Fibroblast of skin of back (primary cell): ENCODE measurements around the gene GRM7.

Experiments used
- DNase-seq: peaks from one replicate; pipeline ENCODE4 v3.0.0-alpha.2; 2013

Gene GRM7

DNA sequence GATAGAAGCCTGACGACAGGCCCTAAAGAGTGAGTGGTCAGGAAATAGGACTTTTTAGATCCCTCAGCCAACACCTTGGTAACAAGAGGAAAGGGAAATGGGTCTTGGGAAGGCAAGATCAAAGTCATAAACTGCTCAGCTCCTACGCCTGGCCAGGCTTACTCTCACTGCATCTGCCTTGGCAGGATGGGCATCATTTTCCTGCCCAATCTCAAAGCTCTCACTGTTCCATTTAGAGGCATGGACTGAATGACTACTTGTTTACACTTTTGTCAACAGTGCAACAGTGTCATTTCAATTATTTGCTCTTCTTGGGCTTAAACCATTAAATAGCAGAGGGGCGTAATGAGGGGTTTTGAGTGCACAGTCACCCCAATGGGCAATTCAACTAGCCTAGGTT, 808.7 kb downstream of the GRM7 start:
- DNase-seq: no peak

DNA sequence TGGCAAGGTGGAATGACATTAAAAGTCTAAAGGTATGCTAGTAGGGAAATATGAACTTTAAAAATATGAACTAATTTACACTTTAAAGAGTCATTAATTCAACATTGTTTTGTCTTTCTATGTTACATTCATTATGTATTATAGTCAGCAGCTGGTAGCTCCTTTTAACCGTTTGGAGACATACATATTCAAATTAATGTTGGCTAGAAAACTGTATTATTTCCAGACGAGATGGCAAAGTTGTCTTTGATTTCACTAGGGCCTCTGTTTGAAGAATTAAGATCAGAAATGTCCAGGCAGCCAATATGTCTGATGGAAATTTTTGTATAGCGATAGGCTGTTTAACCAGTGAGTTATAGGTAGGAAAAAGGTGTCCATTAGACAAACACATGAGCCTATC, 817.6 kb downstream of the GRM7 start:
- DNase-seq: no peak

DNA sequence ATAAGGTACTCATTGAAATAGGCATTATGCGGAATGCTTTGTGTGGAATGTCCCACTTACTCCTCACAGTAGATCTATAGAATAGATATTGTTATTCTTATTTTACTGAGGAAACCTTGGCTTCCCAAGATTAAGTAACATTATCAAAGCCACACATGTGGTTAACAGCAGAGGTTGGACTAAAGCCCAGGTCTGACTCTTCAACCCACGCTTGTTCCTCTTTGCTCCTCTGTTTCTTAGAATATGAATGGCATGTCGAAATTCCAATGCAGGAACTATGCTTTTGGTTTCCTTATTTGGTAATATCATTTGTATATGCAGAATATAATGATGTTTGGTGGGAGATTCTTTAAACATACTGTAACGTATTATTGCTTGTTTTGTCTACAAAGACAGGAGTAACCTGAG, 821.9 kb downstream of the GRM7 start:
- DNase-seq: peak; percentile 94

DNA sequence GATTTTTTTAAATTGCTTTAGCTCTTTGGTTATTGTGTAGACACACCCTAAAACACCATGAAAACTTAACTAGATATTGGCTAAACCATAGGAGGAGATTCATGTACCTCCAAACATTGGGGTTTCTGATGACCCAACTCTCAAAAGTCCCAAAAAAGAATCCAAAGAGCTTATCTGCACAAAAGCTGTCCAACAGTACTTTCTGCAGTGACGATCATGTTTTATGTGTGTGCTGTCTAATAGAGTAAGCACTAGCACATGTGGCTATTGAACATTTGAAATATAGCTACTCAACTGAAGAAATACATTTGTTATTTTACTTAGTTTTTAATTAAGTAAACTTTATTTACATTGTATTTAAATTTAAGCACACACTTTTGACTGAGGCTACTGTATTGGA, 822.5 kb downstream of the GRM7 start:
- DNase-seq: no peak

DNA sequence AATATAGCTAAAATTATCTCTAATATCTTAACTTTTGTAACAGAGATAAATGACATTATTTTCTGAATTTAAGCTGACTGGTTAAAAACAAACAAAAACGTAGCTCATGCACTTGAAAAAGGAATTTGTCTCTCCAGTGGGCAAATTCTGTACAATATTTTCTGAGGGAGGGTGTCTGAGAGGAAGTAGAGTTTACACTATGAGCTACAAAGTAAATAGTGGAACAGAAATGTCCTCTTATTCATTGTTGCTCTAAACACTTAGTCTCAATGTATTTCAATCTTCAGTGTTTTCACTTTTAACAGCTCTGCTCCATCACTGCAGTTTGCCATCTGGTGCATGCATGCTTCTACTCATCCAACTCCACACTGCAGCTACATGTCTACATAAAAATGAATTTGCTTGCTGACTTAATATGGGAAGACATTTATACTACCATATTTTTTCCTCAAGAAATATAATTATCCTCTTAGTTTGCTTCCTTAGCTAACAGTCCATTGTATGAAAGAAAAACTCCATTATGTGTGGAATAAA, 823.3 kb downstream of the GRM7 start:
- DNase-seq: peak; percentile 10

DNA sequence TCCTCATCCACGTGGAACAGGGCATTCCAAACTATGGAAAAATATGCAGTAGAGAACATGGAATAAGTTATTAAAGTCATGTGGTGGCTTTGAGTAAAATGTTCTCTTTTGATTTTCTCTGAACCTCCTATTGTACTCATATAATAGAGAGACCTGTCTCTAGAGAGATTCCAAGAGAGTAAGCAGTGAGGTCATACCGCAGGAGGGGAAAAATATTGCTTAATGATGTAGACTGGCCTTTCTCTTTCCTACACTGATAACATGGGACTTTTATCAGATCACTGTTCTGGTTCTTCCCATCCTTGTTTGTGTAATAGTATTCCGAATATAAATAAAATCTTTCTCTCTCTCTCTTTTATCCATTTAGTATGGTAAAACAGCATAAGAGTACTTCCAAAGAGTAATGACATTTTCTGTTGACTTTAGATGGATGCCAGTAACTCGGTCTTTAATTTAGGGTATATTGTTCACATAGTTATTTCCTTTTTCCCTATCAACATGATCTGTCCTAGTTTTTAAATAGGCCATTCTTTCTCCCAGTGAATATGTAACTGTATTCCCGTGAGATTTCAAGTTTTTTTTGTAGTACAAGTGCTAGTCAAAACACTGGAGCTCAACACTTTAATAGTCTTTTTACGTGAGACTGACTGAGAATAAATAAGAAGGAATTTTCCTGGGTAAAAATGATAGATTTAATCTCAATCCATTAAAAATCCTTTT, 826.7 kb downstream of the GRM7 start:
- no peak for DNase-seq

DNA sequence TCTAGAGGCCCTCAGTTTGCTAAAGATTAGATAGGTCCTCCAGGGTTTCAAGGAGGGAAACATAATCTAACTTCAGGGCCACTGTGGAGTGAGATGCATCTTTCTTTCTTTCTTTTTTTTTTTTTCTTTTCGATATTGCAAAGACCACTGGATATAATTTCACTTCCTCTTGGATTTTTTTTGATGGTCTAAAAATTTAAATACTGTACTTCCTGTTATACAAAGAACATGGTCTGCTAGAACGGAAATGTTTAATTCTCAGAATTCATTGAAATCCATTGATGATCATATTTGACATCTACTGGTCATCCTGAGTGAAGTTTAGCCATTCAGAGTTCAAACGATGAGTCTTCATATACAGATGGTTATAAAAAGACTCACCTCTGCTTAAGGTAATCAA, 832.0 kb downstream of the GRM7 start:
- no peak for DNase-seq

DNA sequence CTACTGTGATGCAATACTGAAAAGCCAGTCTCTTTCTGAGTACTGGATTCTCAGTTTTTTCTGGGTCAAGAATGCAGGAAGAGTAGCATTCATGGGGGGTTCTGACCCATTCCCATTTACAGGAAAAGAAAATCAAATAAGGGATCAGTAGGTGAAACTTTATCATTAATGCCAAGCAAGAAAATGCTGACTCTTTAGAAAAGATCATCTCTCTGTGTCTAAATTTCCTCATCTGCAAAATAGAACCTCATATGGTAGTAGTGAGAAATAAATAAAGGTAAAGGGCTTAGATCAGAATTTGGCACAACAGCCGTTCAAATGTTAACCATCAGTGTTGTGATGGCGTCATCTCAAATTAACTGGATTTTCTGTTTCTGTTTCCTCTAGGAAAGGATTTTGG, 833.1 kb downstream of the GRM7 start:
- DNase-seq: no peak

DNA sequence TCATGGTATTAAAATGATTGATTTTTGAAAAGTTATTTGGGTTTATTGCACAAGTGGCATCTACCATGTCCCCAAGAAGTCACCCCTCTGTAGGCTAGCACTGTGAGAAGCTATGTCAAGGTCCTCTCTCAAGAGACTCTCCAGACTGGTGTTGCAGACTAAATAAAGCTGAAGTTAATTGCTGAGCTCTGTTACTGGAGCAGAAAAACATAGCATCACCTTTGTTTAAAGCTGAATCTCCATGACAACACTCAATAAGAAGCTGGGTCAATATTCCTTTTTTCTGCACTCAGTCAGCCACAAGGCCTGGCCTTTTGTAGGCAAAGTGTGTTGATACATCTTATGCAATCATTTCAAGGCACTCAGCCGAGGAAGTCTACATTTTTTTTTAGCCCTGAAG, 834.1 kb downstream of the GRM7 start:
- DNase-seq: no peak

DNA sequence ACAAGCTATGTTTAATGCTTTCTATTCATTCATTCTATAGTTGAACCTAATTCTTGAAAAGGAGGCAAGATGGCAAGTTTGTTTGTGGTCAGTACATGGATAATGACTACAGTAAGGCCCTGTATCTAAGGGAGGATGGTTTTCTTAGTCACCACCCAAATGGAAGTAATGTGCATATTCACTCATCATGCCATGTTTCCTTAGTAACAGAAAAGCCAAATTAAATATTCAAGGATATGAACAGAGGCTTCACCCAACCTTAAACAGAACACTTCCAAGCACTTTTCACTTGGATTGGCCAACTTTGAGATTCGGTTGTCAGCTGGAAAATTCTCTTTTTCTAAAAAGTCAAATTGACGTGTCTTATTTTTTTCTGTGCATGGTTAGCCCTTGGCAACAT, 835.4 kb downstream of the GRM7 start:
- DNase-seq: no peak

DNA sequence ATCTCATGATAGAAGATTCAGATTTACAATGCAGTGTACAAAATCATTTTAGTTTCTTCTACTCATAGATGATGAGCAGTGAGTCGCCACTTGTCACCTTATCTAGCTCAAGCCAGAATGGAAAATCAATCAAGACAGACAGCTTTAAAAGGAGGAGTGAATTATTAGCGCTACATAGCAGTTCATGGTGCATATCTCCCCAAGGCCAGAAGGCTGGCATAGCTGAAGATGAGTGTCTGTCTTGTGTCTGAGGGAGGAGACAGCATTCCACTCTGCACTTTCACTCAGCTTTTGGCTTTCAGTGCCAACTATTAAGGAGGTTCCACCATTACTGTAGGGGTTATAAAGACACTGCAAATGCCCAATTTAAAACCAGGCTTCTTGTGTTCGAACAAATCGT, 836.6 kb downstream of the GRM7 start:
- no peak for DNase-seq

DNA sequence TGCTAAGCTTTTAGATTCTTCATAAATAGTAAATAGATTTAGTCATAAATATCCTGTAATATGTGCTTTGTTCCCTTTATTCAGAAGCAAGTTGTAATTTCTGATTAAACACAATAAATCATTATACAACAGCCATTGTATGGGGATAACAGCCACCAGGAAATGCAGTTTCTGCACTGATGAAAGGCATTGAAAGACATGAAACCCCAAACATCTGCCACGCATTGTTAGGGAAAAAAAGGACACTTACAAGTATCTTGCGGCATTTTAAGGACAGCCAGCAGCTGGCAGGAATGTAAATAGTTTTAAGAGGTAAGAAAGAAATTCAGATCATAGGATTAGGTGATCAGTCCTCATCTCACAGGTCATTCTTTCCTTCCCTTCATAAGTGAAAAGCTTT, 839.6 kb downstream of the GRM7 start:
- no peak for DNase-seq

DNA sequence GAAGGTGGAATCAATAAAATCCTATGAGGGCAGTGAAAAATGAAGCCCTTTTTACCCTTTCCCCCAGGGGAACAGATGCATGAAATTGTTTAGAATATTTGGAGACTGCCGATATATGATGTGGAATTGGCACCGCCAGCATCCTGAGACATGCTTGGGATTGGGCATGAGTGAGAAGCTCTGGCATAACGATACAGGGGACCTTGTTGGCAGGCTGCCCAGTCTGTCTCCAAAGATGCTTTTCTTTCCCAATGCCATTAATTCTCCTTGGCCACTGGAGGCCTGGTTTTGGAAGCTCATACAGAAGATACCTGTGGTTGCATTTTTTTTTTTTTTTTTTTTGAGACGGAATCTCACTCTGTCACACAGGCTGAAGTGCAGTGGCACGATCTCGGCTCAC, 840.1 kb downstream of the GRM7 start:
- DNase-seq: no peak

DNA sequence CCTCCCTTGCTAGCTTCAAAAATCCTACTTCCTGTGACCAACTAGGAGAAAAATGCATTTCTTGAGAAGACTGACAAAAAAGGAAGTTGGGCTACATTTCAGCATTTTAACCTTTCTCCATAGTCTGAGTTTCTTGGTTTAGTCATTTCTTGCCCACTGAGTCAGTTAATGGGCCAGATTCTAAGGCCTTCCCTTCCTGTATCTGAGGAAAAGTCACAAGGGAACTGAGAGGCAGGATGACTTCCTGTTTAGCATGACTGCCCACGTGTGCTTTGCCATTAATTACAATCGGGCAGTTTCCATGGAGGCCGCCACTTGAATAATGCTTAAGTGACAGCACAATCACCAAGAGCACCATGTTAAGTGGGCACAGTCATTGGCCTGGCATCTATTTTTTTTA, 846.3 kb downstream of the GRM7 start:
- peak; percentile 47 for DNase-seq

DNA sequence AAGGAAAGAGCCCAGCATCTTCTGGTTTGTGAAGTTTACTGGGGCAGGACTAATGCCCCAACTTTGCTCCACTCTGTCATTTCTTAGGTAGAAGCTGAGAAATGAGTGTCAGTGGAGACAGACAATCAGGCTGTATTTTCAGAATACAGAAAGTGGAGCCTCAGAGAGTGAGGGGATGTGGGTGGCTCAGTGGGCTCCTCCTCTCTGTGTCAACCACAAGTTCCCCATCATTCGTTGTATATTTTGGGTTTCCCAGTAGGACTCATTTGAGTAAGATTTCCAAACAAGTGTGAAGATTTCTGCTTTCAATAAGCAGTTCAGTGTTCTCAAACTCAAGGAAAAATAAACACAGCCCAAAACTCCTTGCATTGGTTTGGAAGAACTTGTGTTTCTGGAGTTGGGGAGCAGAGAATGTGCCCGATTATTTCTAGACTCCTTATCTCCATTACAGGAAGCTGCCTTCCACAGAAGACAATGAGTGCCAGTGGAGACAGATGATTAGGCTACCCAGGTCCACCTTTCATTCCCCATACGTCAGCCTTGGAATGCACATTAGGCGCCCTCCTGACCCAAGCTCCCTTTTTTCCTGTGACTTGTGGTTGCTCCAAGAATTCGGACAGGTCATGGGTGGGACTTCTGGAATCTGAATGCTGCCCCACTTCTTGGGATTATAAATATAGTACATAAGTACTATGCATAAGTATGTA, 848.6 kb downstream of the GRM7 start:
- DNase-seq: no peak

DNA sequence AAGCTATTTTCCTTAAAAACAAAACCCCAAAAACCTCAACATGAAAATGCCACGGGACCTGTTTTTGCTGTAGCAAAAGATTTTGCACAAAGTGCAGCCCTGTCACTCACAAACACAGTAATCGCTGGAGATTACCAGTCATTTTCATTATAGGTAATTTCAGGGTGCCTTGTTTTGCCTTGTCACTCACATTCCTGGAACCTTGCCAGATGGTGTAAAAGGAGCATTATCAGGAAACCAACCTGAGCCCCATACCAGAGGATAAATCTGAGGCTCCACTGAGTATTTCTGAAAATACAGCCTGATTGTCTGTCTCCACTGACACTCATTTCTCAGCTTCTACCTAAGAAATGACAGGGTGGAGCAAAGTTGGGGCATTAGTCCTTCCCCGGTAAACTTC, 849.4 kb downstream of the GRM7 start:
- no peak for DNase-seq

DNA sequence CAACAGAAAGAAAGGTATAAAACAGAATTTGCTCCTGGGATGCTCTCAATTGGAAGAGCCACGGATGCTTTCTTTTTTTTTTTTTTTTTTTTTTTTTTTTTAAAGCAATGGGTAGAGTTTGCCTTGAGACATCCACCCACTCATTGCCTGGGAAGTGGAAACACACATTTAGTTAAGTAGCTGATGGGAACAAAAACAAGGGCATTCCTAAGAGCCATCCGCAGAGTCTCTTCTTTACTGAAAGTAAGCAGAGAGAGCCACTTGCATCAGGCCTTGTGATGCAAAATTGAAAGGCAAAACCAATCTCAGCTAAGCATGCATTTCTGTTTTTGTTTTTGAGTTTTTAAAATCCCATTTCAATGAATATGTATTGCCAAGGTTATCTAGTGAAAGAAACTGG, 852.8 kb downstream of the GRM7 start:
- no peak for DNase-seq

DNA sequence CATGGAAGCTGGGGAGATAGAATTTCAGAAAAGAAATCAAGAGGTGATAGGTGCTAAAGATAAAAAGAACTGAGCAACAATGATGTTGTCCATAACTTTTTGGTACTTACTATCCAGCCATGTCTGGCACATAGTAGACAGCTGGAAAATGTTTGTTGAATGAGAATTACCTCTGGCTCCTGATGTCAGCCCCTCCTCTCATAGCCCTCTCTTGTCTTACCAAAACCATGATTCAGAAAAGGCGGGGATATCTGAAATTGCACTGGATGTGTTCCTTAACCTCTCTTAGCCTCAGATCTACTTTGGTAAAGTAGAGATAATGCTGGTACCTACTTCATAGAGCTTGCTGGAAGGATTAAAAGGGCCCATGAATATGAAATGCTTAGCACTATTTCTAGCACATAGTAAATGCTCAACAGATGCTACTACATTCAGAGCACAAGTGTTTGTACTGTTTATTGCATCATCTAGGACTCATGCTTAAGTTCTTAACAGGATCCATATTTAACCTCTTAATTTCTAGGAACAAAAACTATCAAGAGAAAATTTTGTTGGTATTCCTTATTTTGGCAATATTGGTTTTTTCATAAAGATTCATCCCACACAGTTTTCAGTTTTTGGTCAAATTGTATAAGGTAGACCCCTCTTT, 859.9 kb downstream of the GRM7 start:
- DNase-seq: no peak

DNA sequence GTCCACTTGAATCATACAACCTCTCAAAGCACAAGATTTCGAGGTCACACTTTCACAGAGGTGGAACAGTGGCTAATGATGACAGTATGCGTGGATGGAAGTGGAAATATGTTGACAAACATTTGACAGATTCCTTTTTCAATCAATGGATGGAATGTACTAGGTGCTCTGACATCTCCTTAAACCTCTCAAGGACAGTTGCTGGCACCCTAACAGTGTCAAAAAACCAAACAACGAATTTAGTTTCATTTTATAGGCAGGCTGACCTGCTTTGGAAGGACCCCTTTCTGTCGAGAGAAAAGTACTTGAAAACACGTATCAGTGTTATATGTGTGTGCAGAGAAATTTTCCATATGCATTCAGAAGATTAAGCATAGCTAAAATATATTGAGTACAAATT, 861.0 kb downstream of the GRM7 start:
- DNase-seq: no peak

DNA sequence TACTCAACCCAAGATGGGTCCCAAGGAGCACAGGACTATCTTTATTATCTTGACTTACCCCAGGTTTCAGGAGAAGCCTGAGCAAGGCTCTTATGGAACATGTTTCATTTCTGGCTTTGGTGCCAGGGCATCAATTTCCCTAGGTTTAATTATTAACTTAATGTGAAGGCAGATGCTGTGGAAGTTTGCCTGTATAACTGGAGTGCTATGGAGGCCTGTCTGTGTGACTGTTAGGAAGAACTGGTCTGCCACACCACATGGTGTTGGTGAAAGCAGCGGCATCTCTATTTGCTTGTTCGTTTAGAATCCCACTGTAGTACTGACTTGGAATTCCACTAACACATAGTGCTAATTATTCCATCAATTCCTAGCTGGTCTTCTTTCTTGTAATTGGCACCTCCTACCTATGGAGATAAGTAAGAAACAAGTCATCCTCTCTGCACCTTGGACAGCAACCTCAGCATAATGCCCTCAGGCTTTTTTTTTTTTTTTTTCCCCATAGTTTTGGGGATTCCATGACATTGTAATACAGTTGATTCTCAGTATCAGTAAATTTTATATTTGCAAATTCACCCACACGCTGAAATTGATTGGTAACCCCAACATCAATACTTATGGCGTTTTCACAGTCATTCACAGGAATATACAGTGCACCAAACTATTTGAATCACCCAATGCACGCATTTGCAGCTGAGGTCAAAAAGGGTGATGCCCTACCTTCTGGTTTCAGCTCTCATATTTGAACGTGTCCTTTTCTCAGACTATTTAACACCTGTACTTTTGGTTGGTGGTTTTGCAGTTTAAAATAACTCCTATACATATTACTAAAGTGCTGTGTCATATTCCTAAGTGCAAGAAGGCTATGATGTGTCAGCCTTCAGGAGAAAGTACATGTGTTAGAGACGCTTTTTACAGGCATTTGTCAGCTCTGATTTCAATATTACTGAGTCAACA, 867.9 kb downstream of the GRM7 start:
- DNase-seq: no peak

DNA sequence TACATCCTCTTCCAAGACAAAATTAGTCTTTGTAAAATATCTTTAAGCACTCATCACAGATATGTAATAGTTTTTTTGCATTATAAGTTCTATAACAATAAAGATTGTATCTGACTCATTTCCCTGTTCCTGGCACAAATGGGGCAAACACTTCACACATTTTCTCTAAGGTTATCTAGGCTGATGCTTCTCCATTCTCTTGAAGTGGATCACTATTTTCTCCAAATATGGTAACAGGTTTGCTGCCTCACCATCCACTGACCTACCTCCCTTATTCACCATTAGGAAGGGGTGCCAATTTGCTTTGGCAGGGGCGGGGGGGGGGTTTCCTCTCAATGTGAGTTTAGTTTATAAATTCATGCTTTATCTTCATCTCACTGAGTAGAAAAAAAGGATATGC, 873.0 kb downstream of the GRM7 start:
- DNase-seq: peak; percentile 11

DNA sequence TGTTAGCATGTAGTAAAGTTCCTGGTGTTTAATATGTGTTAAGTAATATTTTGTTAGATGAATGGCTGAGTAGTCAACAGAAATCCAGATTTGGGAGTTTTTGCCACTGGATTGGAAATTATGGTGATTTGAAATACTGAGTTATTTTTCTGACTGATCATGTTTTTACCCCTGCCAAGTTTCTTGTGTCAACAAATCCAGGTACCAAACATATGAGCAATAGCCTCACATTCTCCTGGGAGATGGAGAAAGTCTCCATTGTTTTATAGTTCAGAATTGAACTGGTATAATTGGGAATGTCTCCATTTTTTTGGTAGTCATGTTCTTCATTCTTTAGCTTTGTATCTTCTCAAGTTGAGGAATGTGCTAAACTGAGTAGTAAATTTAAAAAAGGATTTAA, 873.5 kb downstream of the GRM7 start:
- DNase-seq: peak; percentile 46

DNA sequence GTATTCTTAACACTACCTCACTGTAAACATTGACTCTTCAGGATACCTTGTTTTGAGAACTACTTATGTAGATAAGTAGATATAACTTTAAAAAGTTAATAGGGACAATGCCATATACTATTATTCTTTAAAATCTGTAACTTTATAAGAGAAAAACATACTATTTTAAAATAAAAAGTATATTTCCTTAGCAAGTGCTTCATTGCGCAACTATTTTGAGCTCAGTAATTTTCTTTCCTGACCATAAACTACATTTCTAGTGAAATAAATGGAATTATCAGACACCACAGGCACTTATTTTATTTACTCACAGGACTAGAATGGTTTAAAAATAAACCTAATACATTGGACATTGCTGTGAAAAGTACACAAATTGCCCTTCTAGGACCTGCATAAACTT, 876.3 kb downstream of the GRM7 start:
- no peak for DNase-seq
